ENCODE measurements around the gene OTUD7B.
A peak's percentile ranks its signal among the peaks of the same experiment; 100 is the strongest.

OTUD7B gene

GRCh38 chr1:149915429-149916192 lies 94.9 kb downstream of the OTUD7B start:
- no peak for DNase-seq

- no peak for DNase-seq
Observed at GRCh38 chr1:149914545-149914944, 96.0 kb downstream of the OTUD7B start.

DNA sequence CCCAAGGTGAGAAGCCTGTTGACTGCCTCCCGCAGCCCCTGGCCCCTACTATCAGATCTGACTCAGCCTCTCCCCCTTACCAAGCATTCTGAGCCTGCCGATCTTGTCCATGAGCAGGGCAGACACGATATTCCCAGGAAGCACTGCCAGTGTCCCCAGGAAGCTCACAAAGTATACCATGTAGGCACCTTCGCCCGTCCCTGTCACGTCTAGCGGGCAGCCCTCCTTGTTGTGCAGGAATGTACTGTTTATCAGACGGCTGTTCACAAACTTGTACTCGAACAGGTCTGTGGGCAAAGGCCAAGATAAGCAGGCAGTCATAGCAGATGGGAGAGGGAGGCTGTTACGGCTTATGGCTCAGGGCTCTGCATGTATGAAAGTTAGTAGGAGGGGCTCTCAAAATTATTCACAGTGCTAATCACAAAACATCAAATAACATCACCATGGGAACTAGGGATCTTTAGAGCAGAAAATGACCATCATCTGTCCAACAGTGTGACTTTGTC lies 103.9 kb downstream of the OTUD7B start:
- no peak for DNase-seq

DNA sequence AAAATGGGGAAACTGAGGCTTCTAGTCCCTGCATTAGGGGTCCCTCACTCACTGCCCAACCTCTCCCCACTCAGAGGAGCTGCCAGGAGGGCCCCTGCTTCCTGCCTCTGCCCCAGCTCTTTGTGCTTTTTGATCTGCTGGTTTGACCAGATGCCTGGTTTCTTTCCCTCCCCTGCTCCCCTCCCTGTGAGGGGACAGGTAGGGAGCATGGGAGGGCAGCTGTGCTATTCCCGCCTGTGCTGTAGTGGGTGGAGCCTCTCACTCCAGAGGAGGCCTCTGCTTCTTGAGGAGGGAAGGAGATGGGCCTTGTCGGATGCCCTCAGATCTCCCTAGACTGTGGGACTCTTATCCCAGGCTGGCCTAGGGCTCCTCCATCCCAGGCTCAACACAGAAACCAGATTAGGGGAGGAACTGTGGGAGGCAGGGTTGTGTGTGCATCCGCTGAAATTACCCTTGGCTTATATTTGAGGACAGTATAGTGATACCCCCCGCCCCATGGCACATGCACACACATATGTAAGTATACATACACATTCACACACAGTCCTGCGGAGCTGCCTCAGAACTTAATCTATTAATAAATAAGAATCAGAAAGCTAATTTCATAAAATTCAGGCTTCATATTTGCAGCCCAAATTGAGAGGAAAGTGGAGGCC lies 106.6 kb downstream of the OTUD7B start:
- no peak for DNase-seq

DNA sequence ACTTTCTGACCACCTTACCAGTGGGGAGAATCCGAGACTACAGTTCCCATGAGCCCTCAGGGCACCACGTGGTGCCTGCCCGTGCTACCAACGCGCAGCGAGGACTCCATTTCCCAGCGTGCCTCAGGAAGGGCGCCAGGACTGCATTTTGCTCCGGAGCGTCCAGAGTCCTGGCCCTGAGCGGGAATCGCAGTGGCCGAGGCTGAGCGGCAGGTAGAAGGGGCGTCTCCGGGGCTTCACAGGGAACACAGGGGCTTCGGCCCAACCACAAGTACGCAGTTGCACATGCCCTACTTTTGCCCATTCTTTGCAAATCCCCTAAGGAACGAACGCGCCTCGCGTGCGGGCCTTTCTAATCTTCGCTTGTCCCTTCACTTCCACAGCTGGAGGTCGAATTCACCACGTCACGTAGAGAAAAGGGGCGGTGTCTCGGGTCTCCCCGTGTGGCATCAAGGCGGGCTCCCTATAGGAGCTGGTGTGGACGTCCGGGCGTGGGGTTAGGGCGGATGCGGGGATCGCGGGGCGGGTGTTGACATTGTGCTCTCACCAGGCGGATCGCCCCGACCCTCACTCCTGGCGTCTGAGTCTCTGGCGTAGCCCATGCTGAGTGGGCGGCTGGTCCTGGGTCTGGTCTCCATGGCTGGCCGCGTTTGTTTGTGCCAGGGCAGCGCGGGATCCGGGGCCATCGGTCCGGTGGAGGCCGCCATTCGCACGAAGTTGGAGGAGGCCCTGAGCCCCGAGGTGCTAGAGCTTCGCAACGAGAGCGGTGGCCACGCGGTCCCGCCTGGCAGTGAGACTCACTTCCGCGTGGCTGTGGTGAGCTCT lies 110.9 kb downstream of the OTUD7B start, which contains the start of gene BOLA1:
BOLA1 (plus strand) TSS at position 109 of the 825 bp plus-strand sequence; CDS start at position 601, 492 bp downstream.
- peak; percentile 71 for DNase-seq

DNA sequence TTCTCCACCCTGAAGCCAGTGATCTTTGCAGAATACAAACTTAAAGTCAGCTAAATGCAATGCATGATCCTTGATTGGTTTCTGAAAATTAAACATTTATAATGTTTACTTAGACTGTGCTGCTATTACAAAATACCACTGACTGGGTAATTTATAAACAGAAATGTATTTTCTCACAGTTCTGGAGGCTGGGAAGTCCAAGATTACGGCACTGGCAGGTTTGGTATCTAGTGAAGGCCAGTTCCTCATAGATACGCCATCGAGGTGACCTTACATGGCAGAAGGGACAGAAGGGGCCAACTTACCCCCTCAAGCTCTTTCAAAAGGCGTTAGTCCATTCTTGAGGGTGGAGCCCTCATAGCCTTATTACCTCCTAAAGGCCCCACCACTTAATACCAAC lies 114.0 kb downstream of the OTUD7B start:
- DNase-seq: no peak

DNA sequence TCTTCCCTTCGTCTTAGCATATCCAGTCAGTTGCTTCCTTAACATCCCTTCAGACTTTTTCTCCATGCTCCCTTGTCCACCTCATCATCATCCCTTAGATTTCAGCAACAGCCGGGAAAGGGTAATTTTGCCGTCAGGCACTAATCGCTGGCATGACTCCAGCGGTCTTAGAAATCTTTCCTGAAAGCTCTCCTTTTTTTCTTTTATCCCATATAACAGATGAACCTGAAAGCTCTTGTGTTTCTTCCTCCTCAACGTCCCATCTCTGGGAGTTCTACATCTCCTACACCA lies 121.6 kb downstream of the OTUD7B start:
- no peak for DNase-seq

DNA sequence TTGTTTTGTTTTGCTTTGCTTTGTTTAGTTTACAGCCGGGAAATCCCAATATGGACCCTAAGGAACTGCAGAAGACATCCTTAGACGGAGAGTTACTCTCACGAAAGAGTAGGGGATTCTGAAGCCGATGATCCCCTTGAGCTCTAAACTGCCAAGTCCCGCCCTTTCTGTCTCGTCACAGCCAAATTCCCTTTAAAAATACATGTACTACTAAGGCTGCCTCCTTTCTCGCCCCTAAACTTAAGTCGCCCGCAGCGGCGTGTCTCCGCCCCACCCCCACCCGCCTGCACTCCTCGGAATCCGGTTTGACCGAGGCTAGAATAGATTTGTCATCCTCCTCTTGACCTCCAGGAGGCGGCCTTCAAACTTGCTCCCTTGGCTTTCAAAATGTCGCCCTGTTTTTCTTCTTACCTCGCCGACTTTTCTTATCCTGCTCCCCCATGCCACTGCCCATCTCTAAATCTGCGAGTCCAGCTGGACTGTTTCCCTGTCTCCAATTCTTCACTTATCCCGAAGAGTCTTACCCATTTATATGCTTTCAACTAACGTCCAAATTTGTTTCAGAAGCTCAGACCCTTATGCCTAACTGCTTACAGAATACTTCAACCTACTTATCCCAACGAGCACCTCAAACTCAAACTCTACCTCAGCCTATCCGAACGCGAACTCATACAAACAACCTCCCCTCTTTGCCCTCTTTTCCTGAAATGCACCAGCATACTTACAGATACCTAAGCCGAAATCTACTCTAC lies 122.1 kb downstream of the OTUD7B start:
- DNase-seq: peak; percentile 57

Measured in activated T-cell treated with anti-CD3 and anti-CD28 coated beads for 4 hours (primary cell).